ENCODE measurements around the gene SNCAIP.
"Not testable (repeated sequence)": the region's sequence is repeated elsewhere in the genome, so short reads cannot be mapped to it uniquely, and the experiment has no call there.

SNCAIP gene

DNA sequence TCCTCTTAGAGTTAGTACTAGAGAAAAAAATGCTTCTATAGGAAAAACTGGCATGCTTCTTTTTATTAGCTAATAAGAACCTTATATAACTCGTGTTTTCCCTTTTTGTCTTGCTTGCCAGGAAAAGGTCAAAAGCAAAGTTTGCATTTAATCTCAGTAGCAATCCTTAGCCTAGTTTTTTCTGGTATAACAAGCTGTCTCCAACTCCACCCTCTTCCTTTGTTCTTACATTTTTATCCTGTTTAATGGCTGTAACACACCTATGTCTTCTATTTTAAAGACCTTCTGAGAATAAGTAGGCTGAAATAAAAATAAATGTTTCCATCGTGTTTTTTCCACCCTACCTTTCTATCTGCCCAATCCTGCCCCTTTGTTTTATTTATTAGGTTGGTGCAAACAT lies 158.3 kb downstream of the SNCAIP start:
- no peak for DNase-seq

DNA sequence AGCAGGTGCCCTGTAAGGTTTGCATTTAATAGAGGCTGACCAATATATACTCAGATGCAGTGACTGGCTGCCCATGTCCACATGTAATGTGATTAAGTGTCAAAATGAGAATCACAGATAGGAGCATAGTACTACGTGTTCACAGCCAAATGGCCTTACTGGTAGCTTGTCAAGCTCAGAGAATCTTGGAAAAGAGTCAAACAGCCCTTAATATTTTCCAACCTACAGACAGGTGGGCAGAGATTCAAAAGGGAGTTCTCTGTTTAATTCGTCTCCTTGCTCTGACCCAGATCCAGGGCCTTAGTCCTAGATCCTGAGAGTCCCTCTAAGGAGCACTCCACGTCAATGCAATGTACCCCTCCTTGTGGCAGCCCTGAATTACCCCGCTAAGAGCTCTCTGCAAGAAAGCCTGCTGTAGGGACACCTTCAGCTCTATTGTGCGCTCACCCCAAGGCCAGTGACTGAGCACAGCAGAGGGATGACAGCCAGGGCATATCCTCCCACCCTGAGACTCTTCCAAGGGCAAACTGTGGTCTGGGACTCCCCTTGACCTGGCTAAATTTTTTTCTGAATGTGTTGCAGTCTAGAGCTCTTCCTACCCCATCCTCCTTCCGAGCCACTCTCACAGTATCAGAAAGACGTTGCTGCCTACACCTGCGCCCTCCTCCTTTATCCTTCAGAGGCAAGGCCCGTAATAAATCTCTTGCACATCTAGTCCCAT lies 159.2 kb downstream of the SNCAIP start:
- DNase-seq = no peak

- no peak for DNase-seq
These were observed 159.7 kb downstream of the SNCAIP start for GRCh38 chr5:122471752-122472061.

DNA sequence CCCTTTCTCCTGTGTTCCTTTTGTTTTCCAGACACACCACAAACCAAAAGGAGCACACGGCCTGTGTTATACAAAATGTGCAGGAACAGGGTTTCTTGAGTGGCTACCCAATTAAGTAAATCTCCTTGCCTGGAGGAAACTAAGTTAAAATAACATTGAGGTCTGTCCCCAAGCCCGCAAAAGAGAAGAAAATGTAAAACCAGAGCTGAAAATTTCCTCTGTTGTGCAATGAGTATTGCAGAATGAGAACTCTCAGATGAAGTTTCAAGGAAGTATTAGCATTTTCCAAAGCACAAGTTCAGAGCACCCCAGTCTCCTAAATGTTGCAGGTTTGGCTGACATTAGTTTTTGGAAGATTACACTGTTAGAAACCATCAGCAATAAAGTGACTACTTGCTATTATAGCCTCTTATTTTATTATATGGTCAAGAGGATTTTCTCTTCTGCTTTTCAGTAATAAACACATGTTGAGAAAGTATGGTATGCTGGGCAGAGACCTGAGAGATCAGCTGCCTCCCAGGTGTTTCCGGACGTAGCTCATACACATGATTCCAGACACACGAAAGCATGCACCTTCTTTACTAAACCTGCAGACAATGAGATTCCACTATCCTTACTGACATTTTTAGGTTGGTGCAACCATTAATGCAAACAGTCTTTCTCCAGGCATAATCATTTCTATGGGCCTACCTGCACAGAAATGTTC lies 161.3 kb downstream of the SNCAIP start:
- no peak for DNase-seq

- no peak for DNase-seq
These were observed 161.9 kb downstream of the SNCAIP start for GRCh38 chr5:122473941-122474340.

DNA sequence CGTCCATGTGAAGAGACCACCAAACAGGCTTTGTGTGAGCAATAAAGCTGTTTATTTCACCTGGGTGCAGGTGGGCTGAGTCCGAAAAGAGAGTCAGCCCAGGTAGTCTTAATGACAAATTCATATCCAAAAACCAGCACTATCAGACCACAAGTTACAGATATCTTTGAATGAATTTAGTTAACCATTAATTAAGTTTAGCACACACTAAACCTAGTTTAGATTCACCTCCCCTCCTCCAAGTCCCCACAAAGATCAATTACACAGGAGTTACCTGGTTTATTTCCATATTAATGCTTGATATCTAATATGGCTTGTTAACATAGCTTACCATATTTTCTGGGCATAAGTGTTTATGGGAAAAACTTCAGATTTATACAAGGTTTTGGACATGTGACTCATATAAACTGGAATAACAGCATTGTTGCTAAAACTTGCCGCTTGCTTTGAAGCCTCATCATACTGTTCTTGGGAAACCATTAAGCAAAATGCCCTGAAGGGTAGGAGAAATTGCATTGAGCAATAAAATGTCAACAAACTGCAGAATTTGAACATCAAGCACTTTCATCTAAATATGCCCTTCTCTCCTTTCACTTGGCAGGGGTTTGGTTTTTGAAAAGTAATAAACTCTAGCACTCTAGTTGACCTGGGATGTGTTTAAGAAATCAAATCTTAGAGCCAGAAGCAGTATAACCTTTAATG lies 166.9 kb downstream of the SNCAIP start:
- DNase-seq = no peak

DNA sequence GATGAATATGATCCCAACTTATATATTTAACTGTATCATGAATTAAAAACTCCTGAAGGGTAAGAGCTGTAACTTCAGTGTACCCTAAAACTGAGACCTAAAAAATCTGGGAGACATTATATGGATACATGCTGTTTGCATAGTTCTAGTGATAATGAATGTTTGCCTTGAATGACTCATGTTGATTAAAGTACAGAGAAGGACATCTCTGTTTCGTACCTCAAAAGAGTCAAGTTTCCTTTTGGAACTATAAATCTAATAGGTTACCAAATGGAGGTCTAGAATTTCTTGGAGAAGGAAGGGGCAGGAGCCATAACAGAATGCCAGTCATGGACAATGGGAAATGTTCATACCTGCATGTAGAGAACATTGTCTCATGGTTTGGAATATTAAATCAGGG lies 168.1 kb downstream of the SNCAIP start:
- no peak for DNase-seq

DNA sequence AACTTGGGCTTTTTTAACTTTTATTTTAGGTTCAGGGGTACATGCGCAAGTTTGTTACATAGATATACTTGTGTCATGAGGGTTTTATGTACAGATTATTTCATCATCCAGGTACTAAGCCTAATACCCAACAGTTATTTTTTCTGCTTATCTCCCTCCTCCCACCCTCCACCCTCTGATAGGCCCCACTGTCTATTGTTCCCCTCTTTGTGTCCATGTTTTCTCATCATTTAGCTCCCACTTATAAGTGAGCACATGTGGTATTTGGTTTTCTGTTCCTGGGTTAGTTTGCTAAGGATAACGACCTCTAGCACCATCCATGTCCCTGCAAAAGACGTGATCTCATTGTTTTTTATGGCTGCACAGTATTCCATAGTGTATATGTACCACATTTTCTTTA lies 172.1 kb downstream of the SNCAIP start:
- DNase-seq = no peak

- DNase-seq = no peak
These were observed 173.2 kb downstream of the SNCAIP start for GRCh38 chr5:122485226-122485625.

- DNase-seq = not testable (repeated sequence)
These were observed 174.6 kb downstream of the SNCAIP start for GRCh38 chr5:122486616-122487015.

DNA sequence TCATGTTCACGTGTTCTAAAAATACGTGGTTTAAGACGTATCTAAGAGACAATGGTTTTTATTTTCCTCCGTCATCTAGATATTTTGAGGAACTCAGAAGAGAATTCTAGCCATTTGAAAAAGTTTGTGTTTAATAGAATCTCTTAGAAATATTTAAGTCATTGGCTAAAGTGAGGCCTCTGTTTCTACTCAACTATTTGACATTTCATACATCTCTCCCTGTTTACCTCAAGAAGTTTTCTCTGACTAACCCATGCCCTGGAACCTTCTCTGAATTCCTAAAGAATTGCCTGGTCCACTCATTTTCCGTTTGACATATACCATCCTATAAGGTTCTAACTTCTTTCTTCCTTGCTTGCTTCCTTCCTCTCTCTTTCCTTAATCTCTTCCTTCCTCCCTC lies 178.7 kb downstream of the SNCAIP start:
- DNase-seq = no peak

GRCh38 chr5:122492675-122493074 lies 180.6 kb downstream of the SNCAIP start:
- DNase-seq = no peak

- DNase-seq = no peak
These were observed 181.3 kb downstream of the SNCAIP start for GRCh38 chr5:122493091-122494021.

GRCh38 chr5:122494109-122494508 lies 182.1 kb downstream of the SNCAIP start:
- no peak for DNase-seq

DNA sequence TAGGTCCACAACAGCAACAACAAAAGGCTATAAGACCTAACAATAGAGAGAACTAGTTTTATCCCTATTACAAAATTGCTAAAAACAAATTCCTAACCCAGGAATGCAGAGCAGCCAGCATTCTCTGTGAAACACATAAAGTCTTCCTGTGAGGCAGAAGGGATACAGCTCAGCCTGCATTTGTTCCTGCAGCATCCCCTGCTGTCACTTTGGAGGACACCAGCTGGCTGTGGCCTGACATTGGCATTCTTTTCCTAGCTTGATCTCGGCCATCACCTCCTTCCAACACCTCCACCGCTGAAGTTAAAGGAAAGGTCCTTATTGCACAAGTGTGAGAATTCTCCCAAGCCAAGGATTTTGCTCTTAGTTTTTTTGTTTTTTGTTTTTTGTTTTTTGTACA lies 186.1 kb downstream of the SNCAIP start:
- DNase-seq = no peak

DNA sequence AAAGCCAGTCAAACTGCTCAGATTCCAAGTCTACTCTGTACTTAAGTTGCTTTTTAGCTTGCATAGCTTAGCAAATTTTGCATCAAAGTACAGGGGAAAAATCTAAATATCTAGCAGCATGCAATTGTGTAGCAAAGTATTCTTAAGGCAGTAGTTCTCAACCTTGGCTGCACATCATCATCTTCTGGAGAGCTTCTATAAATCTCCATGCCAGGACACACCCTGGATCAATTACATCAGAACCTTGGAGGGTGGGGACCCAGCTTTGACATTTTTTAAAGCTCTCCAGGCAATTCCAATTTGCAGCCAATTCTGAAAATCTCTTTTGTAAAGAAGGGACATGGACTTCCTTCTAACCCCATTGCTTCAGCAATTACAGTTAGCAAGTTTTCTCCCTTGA lies 187.5 kb downstream of the SNCAIP start:
- DNase-seq = no peak

- no peak for DNase-seq
These were observed 188.4 kb downstream of the SNCAIP start for GRCh38 chr5:122500245-122501088.

DNA sequence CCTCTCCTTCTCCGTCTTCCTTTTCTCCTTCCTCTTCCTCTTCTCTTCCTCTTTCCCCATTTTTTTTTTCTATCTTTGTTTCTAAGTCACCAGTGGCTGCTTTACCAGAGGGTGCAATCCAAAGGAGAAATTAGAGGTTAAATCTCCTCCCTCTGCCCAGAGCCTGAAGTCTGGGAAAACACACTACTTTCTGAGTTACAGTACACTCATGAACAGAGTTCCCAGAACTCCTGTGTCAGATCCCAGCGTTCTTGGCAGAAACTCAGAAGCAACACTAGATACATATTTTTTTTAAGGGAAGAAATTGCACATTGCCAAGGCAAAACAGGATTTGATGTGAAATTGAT lies 189.0 kb downstream of the SNCAIP start:
- no peak for DNase-seq

GRCh38 chr5:122507045-122507444 lies 195.0 kb downstream of the SNCAIP start:
- DNase-seq = no peak

GRCh38 chr5:122507581-122507980 lies 195.5 kb downstream of the SNCAIP start:
- no peak for DNase-seq

GRCh38 chr5:122508623-122509022 lies 196.6 kb downstream of the SNCAIP start:
- DNase-seq = no peak

Data from NK-92 treated with Interleukin-12 subunit alpha and Interleukin-12 subunit beta, amount 100 ng/mL, for 24 hours (cell line).